Astrocyte of the cerebellum (primary cell): Measurements from ENCODE around the gene ZBTB16.

Experiments used
- DNase-seq: peaks from one replicate; pipeline ENCODE4 v3.0.0-alpha.2; 2011; ENCODE audit warnings: low read depth
- H3K4me3 ChIP-seq: 2 replicates; pipeline ENCODE4 v1.5.1; 2011; ENCODE audit warnings: mild to moderate bottlenecking, low read depth, low read length, moderate library complexity
- in situ Hi-C: cut with HindIII; loops from 2 replicates; pipeline ENCODE4 v1.10.0; 2017; ENCODE audit warnings: low sequenced_read_pairs
- TF ChIP-seq, protein P1 (sequence below): IDR thresholded peaks from 2 replicates; pipeline ENCODE4 v1.5.1; 2012; ENCODE audit warnings: low read length, low read depth, moderate library complexity, mild to moderate bottlenecking; ENCODE audit errors: missing control alignments

ZBTB16 gene

DNA sequence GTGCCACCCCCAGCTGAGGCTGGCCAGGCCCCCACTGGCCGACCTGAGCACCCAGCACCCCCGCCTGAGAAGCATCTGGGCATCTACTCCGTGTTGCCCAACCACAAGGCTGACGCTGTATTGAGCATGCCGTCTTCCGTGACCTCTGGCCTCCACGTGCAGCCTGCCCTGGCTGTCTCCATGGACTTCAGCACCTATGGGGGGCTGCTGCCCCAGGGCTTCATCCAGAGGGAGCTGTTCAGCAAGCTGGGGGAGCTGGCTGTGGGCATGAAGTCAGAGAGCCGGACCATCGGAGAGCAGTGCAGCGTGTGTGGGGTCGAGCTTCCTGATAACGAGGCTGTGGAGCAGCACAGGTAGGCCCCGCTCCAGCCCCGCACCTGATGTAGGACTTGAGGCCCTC, 4.7 kb downstream of the ZBTB16 start:
- TF ChIP-seq, protein P1, sequence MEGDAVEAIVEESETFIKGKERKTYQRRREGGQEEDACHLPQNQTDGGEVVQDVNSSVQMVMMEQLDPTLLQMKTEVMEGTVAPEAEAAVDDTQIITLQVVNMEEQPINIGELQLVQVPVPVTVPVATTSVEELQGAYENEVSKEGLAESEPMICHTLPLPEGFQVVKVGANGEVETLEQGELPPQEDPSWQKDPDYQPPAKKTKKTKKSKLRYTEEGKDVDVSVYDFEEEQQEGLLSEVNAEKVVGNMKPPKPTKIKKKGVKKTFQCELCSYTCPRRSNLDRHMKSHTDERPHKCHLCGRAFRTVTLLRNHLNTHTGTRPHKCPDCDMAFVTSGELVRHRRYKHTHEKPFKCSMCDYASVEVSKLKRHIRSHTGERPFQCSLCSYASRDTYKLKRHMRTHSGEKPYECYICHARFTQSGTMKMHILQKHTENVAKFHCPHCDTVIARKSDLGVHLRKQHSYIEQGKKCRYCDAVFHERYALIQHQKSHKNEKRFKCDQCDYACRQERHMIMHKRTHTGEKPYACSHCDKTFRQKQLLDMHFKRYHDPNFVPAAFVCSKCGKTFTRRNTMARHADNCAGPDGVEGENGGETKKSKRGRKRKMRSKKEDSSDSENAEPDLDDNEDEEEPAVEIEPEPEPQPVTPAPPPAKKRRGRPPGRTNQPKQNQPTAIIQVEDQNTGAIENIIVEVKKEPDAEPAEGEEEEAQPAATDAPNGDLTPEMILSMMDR = no peak
- in situ Hi-C loops = loop anchor here (10.0 kb wide), 1 partner anchor 111 kb away; no protein-coding TSS in a partner anchor
- H3K4me3 ChIP-seq = no peak overlapping the region

DNA sequence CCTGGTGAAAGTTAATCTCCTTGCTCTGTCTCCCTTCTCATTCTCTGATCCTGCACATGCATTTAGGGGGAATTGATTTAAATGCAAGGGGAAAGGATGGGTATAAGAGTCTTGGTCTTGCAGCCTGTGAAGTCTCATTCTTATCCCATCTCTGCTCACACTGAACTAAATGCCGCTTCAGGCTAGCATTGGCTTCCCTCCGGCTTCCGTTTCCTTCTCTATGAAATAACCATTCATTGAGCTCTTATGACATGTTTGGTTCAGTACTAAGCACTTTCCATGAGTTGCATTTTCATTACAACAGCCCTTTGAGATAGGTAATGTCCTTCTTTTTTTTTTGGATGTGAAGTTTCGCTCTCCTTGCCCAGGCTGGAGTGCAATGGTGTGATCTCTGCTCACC, 5.6 kb downstream of the ZBTB16 start:
- TF ChIP-seq, protein P1 = no peak
- no peak overlapping the region for H3K4me3 ChIP-seq

More for the DNA sequence above, 4.7 kb downstream of the ZBTB16 start:
- no peak for DNase-seq

GRCh38 chr11:114066046-114066648, 6.6 kb downstream of the ZBTB16 start:
- H3K4me3 ChIP-seq = no peak overlapping the region
- in situ Hi-C loops = loop anchor here (10.0 kb wide), 1 partner anchor 109 kb away; no protein-coding TSS in a partner anchor
- DNase-seq = no peak
- TF ChIP-seq, protein P1 = no peak

More for the DNA sequence above, 5.6 kb downstream of the ZBTB16 start:
- in situ Hi-C loops = loop anchor here (10.0 kb wide), 1 partner anchor 110 kb away; no protein-coding TSS in a partner anchor
- no peak for DNase-seq

DNA sequence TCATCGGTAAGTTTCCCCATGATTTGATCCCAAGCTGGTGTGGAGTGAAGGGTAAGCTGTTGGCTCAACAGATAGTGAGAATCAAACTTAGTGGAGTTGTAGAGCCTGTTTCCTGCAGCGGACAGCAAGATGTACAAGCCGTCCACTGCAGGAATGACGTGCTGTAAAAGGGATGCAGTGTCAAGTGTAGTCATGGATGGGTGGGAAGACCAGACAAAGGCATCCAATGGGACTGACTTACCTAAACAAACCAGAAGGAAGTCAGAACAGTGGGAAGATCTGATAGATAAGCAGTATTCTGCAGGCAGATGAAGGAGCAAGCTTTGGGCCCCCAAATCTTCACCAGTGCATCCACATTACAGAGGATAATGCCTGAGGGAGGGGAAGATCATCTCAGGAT, 8.8 kb downstream of the ZBTB16 start:
- TF ChIP-seq, protein P1 = no peak
- in situ Hi-C loops = loop anchor here (10.0 kb wide), 1 partner anchor 106 kb away; no protein-coding TSS in a partner anchor

GRCh38 chr11:114070464-114071139, 11.1 kb downstream of the ZBTB16 start:
- in situ Hi-C loops = no loop called here
- no peak for DNase-seq
- TF ChIP-seq, protein P1 = no peak
- no peak overlapping the region for H3K4me3 ChIP-seq

More for the DNA sequence above, 8.8 kb downstream of the ZBTB16 start:
- H3K4me3 ChIP-seq = no peak overlapping the region
- no peak for DNase-seq

- DNase-seq = no peak
- H3K4me3 ChIP-seq = no peak overlapping the region
- TF ChIP-seq, protein P1 = no peak
- in situ Hi-C loops = no loop called here
Observed at GRCh38 chr11:114073007-114073827, 13.7 kb downstream of the ZBTB16 start.
